HEK293 (cell line): ENCODE measurements around the gene NNT.

Source experiments
- CTCF ChIP-seq: fragments of 450-650 bp; formaldehyde crosslinking; IDR thresholded peaks from 2 replicates; pipeline ENCODE4 v1.5.1; 2016; ENCODE audit warnings: missing biosample characterization, missing genetic modification characterization
- FEZF1 ChIP-seq: fragments of 450-650 bp; formaldehyde crosslinking; IDR thresholded peaks from 2 replicates; pipeline ENCODE4 v1.5.1; 2016; ENCODE audit warnings: missing biosample characterization, missing genetic modification characterization
- KLF8 ChIP-seq: fragments of 450-650 bp; formaldehyde crosslinking; IDR thresholded peaks from 2 replicates; pipeline ENCODE4 v1.5.1; 2016; ENCODE audit warnings: missing biosample characterization, missing genetic modification characterization
- OVOL3 ChIP-seq: fragments of 450-650 bp; formaldehyde crosslinking; IDR thresholded peaks from 2 replicates; pipeline ENCODE4 v1.5.1; 2016; ENCODE audit warnings: missing biosample characterization, missing genetic modification characterization
- PATZ1 ChIP-seq: fragments of 450-650 bp; formaldehyde crosslinking; IDR thresholded peaks from 2 replicates; pipeline ENCODE4 v1.5.1; 2016; ENCODE audit warnings: missing biosample characterization, missing genetic modification characterization
- PRDM2 ChIP-seq: fragments of 450-650 bp; formaldehyde crosslinking; IDR thresholded peaks from 2 replicates; pipeline ENCODE4 v1.5.1; 2016; ENCODE audit warnings: missing biosample characterization, missing genetic modification characterization, borderline replicate concordance
- SALL2 ChIP-seq: fragments of 450-650 bp; formaldehyde crosslinking; IDR thresholded peaks from 2 replicates; pipeline ENCODE4 v1.5.0; 2017; ENCODE audit warnings: missing biosample characterization, mild to moderate bottlenecking, missing genetic modification characterization, borderline replicate concordance
- ZBTB8A ChIP-seq: fragments of 450-650 bp; formaldehyde crosslinking; IDR thresholded peaks from 2 replicates; pipeline ENCODE4 v1.5.1; 2016; ENCODE audit warnings: missing biosample characterization, missing genetic modification characterization
- ZEB2 ChIP-seq: fragments of 450-650 bp; formaldehyde crosslinking; IDR thresholded peaks from 2 replicates; pipeline ENCODE4 v1.5.1; 2016; ENCODE audit warnings: missing biosample characterization, missing genetic modification characterization
- ZNF112 ChIP-seq: fragments of 450-650 bp; formaldehyde crosslinking; IDR thresholded peaks from 2 replicates; pipeline ENCODE4 v1.5.0; 2017; ENCODE audit warnings: missing biosample characterization, missing genetic modification characterization
- ZNF146 ChIP-seq: fragments of 450-650 bp; formaldehyde crosslinking; IDR thresholded peaks from 2 replicates; pipeline ENCODE4 v1.5.1; 2016; ENCODE audit warnings: missing biosample characterization, missing genetic modification characterization
- ZNF16 ChIP-seq: fragments of 450-650 bp; formaldehyde crosslinking; IDR thresholded peaks from 2 replicates; pipeline ENCODE4 v1.5.1; 2016; ENCODE audit warnings: low read depth, missing biosample characterization, missing genetic modification characterization
- ZNF221 ChIP-seq: fragments of 450-650 bp; formaldehyde crosslinking; IDR thresholded peaks from 2 replicates; pipeline ENCODE4 v1.5.1; 2017; ENCODE audit warnings: missing biosample characterization, missing genetic modification characterization, borderline replicate concordance
- ZNF24 ChIP-seq: fragments of 450-650 bp; formaldehyde crosslinking; IDR thresholded peaks from 2 replicates; pipeline ENCODE4 v1.5.1; 2016; ENCODE audit warnings: missing biosample characterization, missing genetic modification characterization
- ZNF274 ChIP-seq, 2 experiments: fragments of 200-500 bp in 1 of 2; fragments of 450-650 bp in 1 of 2; sonication (Bioruptor generic) in 1 of 2; formaldehyde crosslinking in 1 of 2; IDR thresholded peaks; 2 replicates each; pipeline versions ENCODE4 v1.5.1 to v1.6.1; 2014 to 2016; ENCODE audit warnings: borderline replicate concordance in 1 of 2, inconsistent platforms in 1 of 2, low read length in 1 of 2, missing biosample characterization in 1 of 2, missing genetic modification characterization in 1 of 2
- ZNF280C ChIP-seq: fragments of 450-650 bp; formaldehyde crosslinking; IDR thresholded peaks from 2 replicates; pipeline ENCODE4 v1.5.1; 2016; ENCODE audit warnings: missing biosample characterization, missing genetic modification characterization
- ZNF292 ChIP-seq: fragments of 450-650 bp; formaldehyde crosslinking; IDR thresholded peaks from 2 replicates; pipeline ENCODE4 v1.5.1; 2016; ENCODE audit warnings: low read depth, missing biosample characterization, missing genetic modification characterization, borderline replicate concordance
- ZNF350 ChIP-seq: fragments of 450-650 bp; formaldehyde crosslinking; IDR thresholded peaks from 2 replicates; pipeline ENCODE4 v1.5.0; 2017; ENCODE audit warnings: missing biosample characterization, mild to moderate bottlenecking, missing genetic modification characterization
- ZNF433 ChIP-seq: fragments of 450-650 bp; formaldehyde crosslinking; IDR thresholded peaks from 2 replicates; pipeline ENCODE4 v1.5.1; 2016; ENCODE audit warnings: missing biosample characterization, missing genetic modification characterization, low read depth
- ZNF561 ChIP-seq: fragments of 450-650 bp; IDR thresholded peaks from 2 replicates; pipeline ENCODE4 v1.5.1; 2018; ENCODE audit warnings: missing biosample characterization, missing genetic modification characterization, borderline replicate concordance
- ZNF600 ChIP-seq: fragments of 450-650 bp; formaldehyde crosslinking; IDR thresholded peaks from 2 replicates; pipeline ENCODE4 v1.5.1; 2016; ENCODE audit warnings: missing biosample characterization, missing genetic modification characterization
- ZNF670 ChIP-seq: fragments of 450-650 bp; formaldehyde crosslinking; IDR thresholded peaks from 2 replicates; pipeline ENCODE4 v1.5.1; 2016; ENCODE audit warnings: missing biosample characterization, missing genetic modification characterization, low read depth
- ZNF747 ChIP-seq: fragments of 450-650 bp; formaldehyde crosslinking; IDR thresholded peaks from 2 replicates; pipeline ENCODE4 v1.5.1; 2016; ENCODE audit warnings: missing biosample characterization, missing genetic modification characterization
- ZNF76 ChIP-seq: fragments of 450-650 bp; formaldehyde crosslinking; IDR thresholded peaks from 2 replicates; pipeline ENCODE4; 2016; ENCODE audit warnings: low read depth, missing biosample characterization, missing genetic modification characterization, borderline replicate concordance
- TF ChIP-seq, protein P1 (sequence below): fragments of 450-650 bp; formaldehyde crosslinking; IDR thresholded peaks from 2 replicates; pipeline ENCODE4 v1.5.1; 2017; ENCODE audit warnings: missing biosample characterization, missing genetic modification characterization

NNT gene

GRCh38 chr5:43555895-43556606 lies 46.9 kb upstream of the NNT start (continued):
- TF ChIP-seq ZNF76 (tag by site-specific recombination) (no peak; the same call in 1 of the 2 replicates), ZNF112 (no peak), OVOL3 (tag by site-specific recombination) (no peak), CTCF (tag by site-specific recombination) (no peak; the same call in 1 of the 2 replicates), SALL2 (tag by site-specific recombination) (no peak), KLF8 (tag by site-specific recombination) (no peak), ZNF146 (no peak), ZNF747 (tag by site-specific recombination) (no peak), ZNF350 (no peak), FEZF1 (tag by site-specific recombination) (no peak), PRDM2 (tag by site-specific recombination) (no peak), ZNF600 (tag by site-specific recombination) (peak; percentile 89), ZNF433 (tag by site-specific recombination) (no peak), ZNF670 (tag by site-specific recombination) (no peak), ZNF280C (tag by site-specific recombination) (no peak), ZNF561 (tag by site-specific recombination) (no peak), ZNF16 (tag by site-specific recombination) (no peak), ZBTB8A (tag by site-specific recombination) (peak; percentile 21; the same call in 1 of the 2 replicates), ZNF292 (tag by site-specific recombination) (no peak), PATZ1 (tag by site-specific recombination) (peak; percentile 61), ZNF221 (tag by site-specific recombination) (no peak), ZEB2 (tag by site-specific recombination) (peak; percentile 33; the same call in 1 of the 2 replicates), ZNF24 (tag by site-specific recombination) (no peak), ZNF274 (IDR thresholded peaks at IDR 0.05; ENCODE audit: low read length) (no peak), ZNF274 (tag by site-specific recombination; IDR thresholded peaks at IDR 0.05; ENCODE audit: borderline replicate concordance) (no peak)
- TF ChIP-seq, protein P1, sequence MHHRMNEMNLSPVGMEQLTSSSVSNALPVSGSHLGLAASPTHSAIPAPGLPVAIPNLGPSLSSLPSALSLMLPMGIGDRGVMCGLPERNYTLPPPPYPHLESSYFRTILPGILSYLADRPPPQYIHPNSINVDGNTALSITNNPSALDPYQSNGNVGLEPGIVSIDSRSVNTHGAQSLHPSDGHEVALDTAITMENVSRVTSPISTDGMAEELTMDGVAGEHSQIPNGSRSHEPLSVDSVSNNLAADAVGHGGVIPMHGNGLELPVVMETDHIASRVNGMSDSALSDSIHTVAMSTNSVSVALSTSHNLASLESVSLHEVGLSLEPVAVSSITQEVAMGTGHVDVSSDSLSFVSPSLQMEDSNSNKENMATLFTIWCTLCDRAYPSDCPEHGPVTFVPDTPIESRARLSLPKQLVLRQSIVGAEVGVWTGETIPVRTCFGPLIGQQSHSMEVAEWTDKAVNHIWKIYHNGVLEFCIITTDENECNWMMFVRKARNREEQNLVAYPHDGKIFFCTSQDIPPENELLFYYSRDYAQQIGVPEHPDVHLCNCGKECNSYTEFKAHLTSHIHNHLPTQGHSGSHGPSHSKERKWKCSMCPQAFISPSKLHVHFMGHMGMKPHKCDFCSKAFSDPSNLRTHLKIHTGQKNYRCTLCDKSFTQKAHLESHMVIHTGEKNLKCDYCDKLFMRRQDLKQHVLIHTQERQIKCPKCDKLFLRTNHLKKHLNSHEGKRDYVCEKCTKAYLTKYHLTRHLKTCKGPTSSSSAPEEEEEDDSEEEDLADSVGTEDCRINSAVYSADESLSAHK (tag by site-specific recombination), result no peak
